HG02970 (cell line): ENCODE measurements around the gene DYNC2H1.

Source experiments
- ATAC-seq: cut with Tn5 transposase; IDR thresholded peaks from one replicate; pipeline ENCODE4 v1.9.1; 2021; ENCODE audit warnings: mild to moderate bottlenecking, moderate library complexity, moderate number of reproducible peaks; ENCODE audit not compliant: unreplicated experiment, low FRiP score

The DYNC2H1 gene

DNA sequence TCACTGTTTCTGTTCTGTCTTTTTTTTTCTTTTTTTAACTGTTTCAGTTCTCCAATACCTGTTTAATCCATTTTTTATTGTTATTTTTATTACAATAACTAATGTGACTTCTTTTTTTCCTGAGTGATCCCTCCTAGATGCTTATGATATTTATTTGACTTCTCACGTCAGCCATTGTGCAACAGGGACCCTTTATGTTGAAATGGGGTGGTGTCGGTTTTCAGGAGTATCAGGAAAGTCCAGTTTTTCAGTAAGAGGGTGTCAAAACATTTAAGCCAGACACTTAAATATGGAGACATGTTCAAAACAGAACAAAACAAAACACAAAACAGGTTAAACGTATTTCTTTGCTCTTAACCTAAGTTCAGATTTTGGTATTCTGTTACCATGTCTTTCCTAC, 418.8 kb downstream of the DYNC2H1 start:
- no peak for ATAC-seq

DNA sequence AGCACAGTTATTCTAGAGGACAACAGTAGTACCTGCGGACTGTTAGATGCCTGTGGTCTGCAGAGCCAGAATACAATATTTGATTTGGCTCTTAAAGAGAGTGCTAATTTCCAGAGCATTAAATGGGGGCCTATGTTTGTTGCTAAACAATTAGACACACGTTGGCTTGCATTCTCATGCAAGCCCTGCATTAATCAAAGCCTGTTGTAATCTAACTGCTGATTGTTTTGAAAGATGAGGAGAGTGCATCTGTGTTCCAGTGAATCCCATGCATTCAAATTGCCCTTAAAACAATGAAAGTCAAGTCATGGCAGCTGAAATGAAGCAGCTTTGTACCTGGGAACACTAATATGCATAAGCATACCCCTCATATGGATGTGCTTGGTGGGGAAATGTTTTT, 419.4 kb downstream of the DYNC2H1 start:
- no peak for ATAC-seq

DNA sequence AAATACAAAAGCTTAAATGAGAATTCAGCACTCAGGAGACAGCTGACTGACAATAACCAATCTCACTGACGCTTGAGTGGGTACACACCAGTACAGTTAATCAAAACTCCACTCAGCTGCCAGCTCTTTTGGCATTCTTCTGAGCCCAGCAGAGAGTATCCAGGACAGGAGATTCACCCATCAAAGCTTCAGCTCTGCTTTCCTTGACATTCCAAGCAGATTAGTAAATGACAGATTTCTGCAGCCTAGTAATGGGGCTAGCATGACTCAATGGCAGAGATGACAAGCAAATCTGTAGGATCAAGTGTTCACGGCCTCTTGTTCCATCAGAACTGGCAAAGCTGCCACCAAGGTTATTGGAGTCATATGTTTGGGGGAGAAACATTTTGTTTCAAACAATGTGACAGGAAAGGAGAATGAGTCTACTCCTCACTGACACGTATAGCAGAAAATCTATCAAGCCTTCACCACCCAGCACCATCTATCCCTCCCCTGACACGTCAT, 420.0 kb downstream of the DYNC2H1 start:
- no peak for ATAC-seq
